ENCODE data around the gene GABRE. TPM values are rescaled to one million over a fixed set of nuclear protein-coding genes. Genes with fewer than 3 reads are reported as not detected.
"Not testable (repeated sequence)": the region's sequence is repeated elsewhere in the genome, so short reads cannot be mapped to it uniquely, and the experiment has no call there.

GABRE gene
- total and polyA plus RNA-seq, 8 donors, result 4.2 to 51.4 (median 12.8) TPM

DNA sequence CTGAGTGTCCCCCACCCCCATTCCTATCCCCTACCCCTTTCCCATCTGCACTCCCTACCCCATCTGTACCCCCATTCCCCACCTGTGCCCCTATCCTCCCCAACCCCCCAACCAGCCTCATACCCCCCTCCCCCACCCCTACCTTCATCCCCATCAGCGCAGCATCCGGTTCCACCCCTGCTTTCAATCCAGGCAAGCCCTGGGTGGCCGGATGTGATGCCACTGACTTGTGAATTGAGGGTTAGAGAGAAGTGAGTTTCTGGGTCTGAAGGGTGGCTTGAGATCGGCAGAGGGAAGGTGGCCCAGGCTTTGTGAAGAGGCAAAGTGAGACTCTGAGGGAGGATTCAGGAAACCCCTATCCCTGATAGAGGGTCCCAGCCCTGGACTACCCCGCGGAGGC is 53.9 kb downstream of the GABRE start:
- Histone ChIP-seq H3K4me3 (no peak overlapping the region), H3K27ac (no peak overlapping the region), H3K9me3 (no peaks in the 10 kb centered on the region), H3K4me1 (no peaks in the 10 kb centered on the region), H3K36me3 (no peaks in the 10 kb centered on the region), H3K27me3 (no peaks in the 10 kb centered on the region)
- FAIRE-seq, result no peak
- TF ChIP-seq, protein P1, sequence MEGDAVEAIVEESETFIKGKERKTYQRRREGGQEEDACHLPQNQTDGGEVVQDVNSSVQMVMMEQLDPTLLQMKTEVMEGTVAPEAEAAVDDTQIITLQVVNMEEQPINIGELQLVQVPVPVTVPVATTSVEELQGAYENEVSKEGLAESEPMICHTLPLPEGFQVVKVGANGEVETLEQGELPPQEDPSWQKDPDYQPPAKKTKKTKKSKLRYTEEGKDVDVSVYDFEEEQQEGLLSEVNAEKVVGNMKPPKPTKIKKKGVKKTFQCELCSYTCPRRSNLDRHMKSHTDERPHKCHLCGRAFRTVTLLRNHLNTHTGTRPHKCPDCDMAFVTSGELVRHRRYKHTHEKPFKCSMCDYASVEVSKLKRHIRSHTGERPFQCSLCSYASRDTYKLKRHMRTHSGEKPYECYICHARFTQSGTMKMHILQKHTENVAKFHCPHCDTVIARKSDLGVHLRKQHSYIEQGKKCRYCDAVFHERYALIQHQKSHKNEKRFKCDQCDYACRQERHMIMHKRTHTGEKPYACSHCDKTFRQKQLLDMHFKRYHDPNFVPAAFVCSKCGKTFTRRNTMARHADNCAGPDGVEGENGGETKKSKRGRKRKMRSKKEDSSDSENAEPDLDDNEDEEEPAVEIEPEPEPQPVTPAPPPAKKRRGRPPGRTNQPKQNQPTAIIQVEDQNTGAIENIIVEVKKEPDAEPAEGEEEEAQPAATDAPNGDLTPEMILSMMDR (IDR thresholded peaks at IDR 0.05), result no peak
- no peak for ATAC-seq
- intact Hi-C loops (cut with DNase I), result no loop called here
- no peak for DNase-seq
- WGBS, 2 donors, result 46 to 59% methylated on average over 6 of the region's 6 CpGs

DNA sequence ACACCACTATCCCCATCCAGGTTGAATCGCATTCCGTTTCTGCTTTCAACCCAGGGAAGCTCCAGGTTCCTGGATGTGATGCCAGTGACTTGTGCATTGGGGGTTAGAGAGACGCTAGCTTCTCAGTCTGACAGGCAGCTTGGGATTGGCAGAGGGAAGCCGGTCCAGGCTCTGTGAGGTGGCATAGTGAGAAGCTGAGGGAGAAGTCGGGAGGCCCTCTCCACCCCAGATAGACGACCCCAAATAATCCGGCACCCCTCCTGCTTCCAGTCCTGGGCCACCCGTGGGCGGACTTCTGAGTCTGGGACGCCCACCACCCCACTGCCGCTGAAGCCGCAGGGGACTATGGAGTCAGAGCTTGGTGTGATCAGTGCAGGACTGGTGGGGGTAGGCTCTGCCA is 54.4 kb downstream of the GABRE start:
- H3K27me3 ChIP-seq, result no peaks in the 10 kb centered on the region
- no peaks in the 10 kb centered on the region for H3K9me3 ChIP-seq
- H3K36me3 ChIP-seq, result no peaks in the 10 kb centered on the region
- no peak for FAIRE-seq
- no peak overlapping the region for H3K27ac ChIP-seq
- ATAC-seq, result no peak
- intact Hi-C loops (cut with DNase I), result no loop called here
- 82 to 88% methylated on average over 12 of the region's 12 CpGs for WGBS, 2 donors
- H3K4me1 ChIP-seq, result no peaks in the 10 kb centered on the region
- no peak overlapping the region for H3K4me3 ChIP-seq
- TF ChIP-seq, protein P1 (IDR thresholded peaks at IDR 0.05), result no peak
- DNase-seq, result no peak

DNA sequence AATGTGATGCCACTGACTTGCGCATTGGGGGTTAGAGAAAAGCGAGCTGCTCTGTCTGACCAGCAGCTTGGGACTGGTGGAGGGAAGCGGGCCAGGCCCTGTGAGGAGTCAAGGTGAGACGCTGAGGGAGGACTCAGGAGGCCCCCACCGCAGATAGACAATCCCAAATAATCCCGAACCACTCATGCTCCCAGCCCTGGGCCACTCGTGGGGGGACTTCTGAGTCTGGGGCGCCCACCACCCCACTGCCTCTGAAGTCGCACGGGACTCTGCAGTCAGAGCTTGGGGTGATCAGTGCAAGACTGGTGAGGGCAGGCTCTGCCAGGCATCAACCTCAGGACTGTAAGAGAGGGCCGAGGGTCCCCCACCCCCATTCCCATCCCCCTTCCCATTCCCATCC is 54.9 kb downstream of the GABRE start:
- ATAC-seq (no peak), FAIRE-seq (no peak), DNase-seq (no peak)
- H3K27ac ChIP-seq, result no peak overlapping the region
- no peaks in the 10 kb centered on the region for H3K9me3 ChIP-seq
- intact Hi-C loops (cut with DNase I), result no loop called here
- TF ChIP-seq, protein P1 (IDR thresholded peaks at IDR 0.05), result no peak
- no peaks in the 10 kb centered on the region for H3K27me3 ChIP-seq
- H3K36me3 ChIP-seq, result no peaks in the 10 kb centered on the region
- no peak overlapping the region for H3K4me3 ChIP-seq
- 80 to 83% methylated on average over 11 of the region's 11 CpGs for WGBS, 2 donors
- no peaks in the 10 kb centered on the region for H3K4me1 ChIP-seq

DNA sequence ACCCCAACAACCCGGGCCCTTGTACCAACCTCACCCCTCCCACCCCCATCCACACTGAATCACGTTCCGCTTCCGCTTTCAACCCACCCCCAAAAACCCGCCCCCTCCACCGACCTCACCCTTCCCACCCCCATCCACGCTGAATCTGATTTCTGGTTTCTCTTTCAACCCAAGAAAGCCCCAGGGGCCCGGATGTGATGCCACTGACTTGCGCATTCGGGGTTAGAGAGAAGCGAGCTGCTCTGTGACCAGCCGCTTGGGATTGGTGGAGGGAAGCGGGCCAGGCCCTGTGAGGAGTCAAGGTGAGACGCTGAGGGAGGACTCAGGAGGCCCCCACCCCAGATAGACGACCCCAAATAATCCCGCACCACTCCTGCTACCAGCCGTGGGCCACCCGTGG is 55.7 kb downstream of the GABRE start:
- not testable (repeated sequence) for ATAC-seq

DNA sequence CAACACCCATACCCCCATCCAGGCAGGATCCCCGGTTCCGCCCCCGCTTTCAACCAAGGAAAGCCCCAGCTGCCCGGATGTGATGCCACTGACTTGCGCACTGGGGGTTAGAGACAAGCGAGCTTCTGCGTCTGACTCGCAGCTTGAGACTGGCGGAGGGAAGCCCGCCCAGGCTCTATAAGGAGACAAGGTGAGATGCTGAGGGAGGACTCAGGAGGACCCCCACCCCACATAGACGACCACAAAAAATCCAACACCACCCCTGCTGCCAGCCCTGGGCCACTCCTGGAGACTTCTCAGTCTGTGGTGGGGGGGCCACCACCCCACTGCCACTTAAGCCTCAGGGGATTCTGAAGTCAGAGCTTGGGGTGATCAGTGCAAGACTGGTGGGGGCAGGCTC is 61.7 kb downstream of the GABRE start, which contains the start of gene MAGEA4:
Gene MAGEA4 (plus strand): TSS at position 110 of the 400 bp plus-strand sequence. CDS start 10,776 bp downstream, outside the sequence.
- TF ChIP-seq, protein P1 (IDR thresholded peaks at IDR 0.05), result no peak
- no peaks in the 10 kb centered on the region for H3K27me3 ChIP-seq
- H3K4me3 ChIP-seq, result no peak within 1 kb of the TSS
- no peak for ATAC-seq
- intact Hi-C loops (cut with DNase I), result no loop called here
- H3K9me3 ChIP-seq, result no peaks in the 10 kb centered on the region
- 88 to 89% methylated on average over 11 of the region's 11 CpGs for WGBS, 2 donors
- H3K4me1 ChIP-seq, result no peaks in the 10 kb centered on the region
- no peak within 1 kb of the TSS for H3K27ac ChIP-seq
- DNase-seq, result no peak
- no peaks in the 10 kb centered on the region for H3K36me3 ChIP-seq
- no peak for FAIRE-seq

More for the DNA sequence above, 55.7 kb downstream of the GABRE start:
- 88 to 90% methylated on average over 14 to 16 of the region's 18 CpGs for WGBS, 2 donors
- H3K9me3 ChIP-seq; DNase-seq; intact Hi-C loops (cut with DNase I); H3K36me3 ChIP-seq; H3K27ac ChIP-seq; H3K4me1 ChIP-seq; H3K4me3 ChIP-seq; H3K27me3 ChIP-seq; FAIRE-seq: not testable (repeated sequence)

Data from pancreas (tissue), 10 donors.